GM19025 (cell line): ENCODE measurements around the gene ERP29.
"Not testable (repeated sequence)": the region's sequence is repeated elsewhere in the genome, so short reads cannot be mapped to it uniquely, and the experiment has no call there.

Source experiments
- ATAC-seq: cut with Tn5 transposase; IDR thresholded peaks from one replicate; pipeline ENCODE4 v1.9.1; 2021; ENCODE audit warnings: mild to moderate bottlenecking, low read depth, moderate library complexity; ENCODE audit not compliant: unreplicated experiment

ERP29 gene

DNA sequence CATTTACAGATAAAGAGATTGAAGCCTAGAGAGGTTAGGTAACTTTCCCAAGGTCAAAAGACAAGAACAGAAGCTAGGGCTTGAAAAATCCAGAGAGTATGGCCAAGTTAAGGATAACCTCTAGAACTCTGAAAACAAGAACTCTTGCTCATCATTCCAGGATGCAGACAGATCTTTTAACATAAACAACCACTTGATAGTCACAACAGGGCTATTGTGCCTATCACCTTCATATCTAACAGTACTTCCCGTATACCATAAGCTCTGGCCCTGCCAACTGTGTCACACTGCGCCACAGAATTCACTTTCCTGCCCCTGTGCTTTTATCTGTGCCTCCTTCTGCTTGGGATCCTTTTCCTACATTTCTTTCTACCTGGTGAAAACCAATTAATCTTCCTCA lies 18.2 kb downstream of the ERP29 start:
- no peak for ATAC-seq

DNA sequence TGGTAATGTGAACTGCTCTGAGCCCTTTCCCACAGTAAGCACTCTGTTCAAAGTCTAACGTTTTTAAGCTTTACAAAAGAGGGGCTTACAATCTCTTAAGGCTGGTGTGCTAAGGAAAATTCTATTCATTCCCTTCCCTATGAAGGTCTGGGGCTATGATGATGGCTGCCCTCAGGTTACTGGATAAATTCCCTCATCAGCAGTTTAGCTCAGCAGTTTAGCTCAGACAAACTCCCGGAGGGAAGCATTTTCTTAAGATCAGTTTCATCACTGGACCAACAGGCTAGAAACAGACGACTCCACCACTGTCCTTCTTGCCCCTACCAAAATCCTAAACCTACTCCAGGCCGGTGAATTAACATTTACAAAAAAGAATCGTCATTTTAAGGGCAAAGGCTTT lies 19.1 kb downstream of the ERP29 start:
- ATAC-seq, result no peak

DNA sequence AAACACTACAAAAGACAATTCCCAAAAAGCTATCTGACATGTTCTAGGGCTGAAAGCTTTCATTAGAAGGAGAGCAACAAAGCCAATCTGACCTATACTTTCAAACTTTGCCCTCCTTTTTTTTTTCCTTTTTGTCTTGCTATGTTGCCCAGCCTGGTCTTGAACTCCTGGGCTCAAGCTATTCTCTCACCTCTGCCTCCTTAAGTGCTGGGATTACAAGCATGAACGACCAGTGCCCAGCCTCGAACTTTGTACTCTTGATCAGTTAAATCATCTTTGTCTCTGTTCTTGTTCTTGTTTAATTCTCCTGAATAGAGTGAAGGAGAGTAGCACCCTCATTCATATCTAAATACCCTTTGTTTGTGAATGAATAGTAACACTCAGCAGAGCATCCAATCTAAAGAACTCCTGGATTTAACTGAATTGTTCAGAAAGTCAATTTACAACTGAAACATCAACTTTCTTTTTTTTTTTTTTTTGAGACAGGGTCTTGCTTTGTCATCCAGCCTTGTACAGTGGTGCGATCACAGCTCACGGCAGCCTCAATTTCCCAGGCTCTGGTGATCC lies 22.1 kb downstream of the ERP29 start:
- no peak for ATAC-seq

DNA sequence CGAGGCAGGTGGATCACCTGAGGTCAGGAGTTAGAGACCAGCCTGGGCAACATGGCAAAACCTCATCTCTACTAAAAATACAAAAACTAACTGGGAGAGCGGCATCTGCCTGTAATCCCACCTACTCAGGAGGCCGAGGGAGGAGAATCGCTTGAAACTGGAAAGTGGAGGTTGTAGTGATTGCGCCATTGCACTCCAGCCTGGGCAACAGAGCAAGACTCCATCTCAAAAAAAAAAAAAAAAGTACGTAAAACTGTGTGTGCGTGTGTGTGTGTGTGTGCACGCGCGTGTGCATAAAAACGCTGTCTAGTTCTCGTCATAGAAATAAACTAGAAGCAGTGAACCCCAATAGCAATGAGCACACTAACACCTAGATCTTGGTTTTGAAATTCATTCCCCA lies 23.4 kb downstream of the ERP29 start:
- ATAC-seq, result not testable (repeated sequence)

DNA sequence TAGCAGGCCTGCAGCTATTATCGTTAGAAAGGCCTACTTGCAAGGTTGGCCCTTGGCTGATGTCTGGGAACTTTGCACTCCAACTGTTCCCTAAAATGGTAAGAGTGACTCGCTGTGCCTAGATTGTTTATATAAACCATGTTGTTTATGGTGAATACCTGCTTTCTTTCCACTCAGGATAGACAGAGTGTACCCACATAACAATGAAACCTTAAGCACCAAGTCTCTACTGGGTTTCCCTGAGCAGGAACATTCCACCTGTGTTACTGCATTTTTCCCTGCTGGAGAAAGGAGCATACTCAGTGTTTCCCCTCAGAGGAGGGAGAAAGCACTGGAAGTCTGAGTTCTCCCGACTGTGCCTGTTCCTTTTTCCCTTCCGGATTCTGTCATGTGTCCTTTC lies 32.8 kb downstream of the ERP29 start:
- ATAC-seq, result no peak

DNA sequence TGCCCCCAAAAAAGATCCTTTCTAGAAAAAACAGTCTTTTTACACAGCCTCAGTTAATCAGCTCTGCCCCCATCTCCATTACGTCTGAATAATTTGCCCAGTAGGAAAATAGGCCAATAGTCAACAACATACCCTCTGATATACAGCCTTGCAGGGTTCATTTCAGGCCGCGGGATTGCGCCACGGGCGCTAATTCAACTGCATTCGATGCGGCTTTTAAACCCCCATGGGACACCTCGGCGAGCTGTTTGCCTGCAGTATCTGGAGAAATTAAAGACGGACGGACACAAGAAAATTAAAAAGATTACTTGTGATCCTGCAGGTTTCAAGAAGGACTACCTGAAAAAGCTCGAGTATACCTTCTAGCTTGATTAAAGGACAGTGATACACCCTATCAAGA lies 36.1 kb downstream of the ERP29 start:
- ATAC-seq, result no peak

DNA sequence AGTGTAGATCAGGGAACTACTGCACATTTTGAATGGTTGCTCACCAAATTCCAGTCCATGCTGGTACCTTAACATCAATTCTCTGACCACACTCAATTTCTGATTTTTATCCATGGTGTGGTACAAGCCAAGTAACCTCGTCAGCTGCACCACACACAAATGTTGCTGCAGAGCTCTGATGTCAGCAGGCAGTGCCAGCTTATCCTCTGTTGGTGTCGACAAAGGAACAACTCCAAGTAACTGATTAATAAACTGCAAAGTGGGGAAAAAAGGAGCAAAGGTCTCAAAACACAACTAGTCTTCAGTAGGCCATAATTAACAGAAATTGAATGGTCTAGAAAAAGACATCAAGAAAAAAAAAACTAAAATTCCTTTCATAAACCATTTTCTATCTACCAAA lies 47.9 kb downstream of the ERP29 start:
- no peak for ATAC-seq

DNA sequence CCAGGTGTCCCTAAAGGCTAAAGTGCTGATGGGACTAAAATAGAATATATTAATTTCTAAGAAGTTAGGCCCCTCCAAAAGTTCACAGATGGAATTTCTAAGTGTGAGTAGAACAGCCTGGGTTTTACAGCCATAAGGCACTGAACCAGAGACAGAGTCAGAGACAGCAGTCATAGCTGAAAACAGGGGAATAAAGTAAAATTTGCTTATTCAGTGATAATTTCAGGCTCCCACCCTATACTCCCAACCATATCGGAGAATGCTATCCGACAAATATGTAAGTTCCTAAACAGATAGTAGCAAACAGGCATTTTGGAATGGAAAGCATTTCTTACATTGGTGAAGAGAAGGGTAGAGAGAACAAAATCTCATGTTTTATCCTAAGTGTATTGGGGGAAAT lies 50.0 kb downstream of the ERP29 start:
- ATAC-seq, result no peak

DNA sequence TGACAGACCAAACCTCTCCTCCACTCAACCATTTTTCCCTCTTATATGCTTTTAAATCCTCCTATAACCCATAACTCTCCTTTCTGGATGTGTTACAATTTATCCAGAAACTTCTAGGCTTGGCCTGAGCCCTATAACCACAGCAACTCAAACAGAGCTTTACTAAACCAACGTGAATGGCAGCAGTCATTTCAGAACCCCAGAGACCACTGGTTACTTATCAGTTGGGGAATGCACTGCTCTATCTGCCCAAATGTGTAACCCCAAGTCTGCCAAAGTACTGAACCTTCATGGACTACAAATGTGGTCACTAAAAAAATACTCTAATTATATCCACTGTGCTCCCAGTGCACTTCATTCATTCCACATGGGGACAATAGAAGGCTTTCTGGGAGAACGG lies 53.3 kb downstream of the ERP29 start:
- ATAC-seq, result no peak
